ENCODE data around the gene EFR3B.

GRCh38 chr2:25073914-25074313, 32.0 kb downstream of the EFR3B start:
- TF ChIP-seq CTCF (conservative IDR thresholded peaks at IDR 0.05; ENCODE audit: low read depth, low read length) (no peak), POLR2A (IDR thresholded peaks at IDR 0.05; ENCODE audit: low read depth, low read length) (no peak), MXI1 (IDR thresholded peaks at IDR 0.05; ENCODE audit: borderline replicate concordance, low read depth, low read length) (no peak), RAD21 (IDR thresholded peaks at IDR 0.05; ENCODE audit: low read length) (no peak), CEBPB (IDR thresholded peaks at IDR 0.05; ENCODE audit: low read depth, low read length) (no peak)

Measured in IMR-90 (cell line).